CD4-positive, alpha-beta T cell treated with Interleukin-4 for 4 hours (primary cell): ENCODE data around the gene POU6F1.

Experiments used
- DNase-seq: peaks from one replicate; pipeline ENCODE4 v3.0.0-alpha.2; 2020

The POU6F1 gene

DNA sequence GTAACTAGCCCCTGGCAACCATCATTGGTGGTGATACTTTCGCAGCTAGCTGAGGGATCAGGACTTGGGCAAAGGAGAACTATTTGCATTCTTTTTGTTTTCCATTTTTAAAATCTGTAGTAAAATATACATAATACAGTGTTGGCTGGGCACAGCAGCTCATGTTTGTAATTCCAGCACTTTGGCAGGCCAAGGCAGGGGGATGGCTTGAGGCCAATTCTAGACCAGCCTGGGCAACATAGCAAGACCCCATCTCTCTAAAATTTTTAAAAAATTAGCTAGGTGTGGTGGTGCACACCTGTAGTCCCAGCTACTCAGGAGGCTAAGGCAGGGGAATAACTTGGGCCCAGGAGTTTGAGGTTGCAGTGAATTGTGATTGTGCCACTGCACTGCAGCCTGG lies 64.9 kb downstream of the POU6F1 start:
- no peak for DNase-seq

DNA sequence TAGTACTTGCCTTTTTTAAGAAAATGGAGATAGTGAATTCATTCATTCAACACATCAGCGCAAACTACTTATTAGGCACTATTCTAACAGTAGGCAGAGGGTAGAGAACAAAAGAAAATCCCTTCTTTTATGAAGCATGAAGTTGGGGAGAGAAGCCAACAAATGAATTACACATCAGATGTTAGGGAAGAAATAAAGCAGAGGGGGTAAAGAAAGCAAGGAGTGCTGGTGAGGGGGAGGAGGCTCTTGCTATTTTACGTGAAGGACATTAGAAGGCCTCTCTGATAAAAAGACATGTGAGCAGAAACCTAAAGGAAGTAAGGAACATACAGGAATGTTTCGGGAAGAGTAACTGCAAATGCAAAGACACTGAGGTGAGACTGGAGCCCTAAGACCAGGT lies 67.1 kb downstream of the POU6F1 start:
- no peak for DNase-seq

DNA sequence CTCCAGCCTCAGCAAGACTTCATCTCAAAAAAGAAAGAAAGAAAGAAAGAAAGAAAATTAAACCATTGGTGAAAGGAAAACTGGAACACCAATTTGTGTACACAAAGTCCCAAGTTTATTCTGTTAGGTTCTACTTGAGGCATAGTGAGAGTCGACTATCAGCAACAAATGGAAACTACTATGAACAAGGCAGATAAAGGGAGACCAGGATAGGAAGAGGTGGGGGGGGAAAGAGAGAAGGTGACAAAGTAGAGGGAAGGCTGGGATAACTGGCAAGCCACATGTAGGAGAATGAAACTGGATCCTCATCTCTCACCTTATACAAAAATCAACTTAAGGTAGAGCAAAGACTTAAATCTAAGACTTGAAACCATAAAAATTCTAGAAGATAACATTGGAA lies 70.6 kb downstream of the POU6F1 start:
- no peak for DNase-seq

DNA sequence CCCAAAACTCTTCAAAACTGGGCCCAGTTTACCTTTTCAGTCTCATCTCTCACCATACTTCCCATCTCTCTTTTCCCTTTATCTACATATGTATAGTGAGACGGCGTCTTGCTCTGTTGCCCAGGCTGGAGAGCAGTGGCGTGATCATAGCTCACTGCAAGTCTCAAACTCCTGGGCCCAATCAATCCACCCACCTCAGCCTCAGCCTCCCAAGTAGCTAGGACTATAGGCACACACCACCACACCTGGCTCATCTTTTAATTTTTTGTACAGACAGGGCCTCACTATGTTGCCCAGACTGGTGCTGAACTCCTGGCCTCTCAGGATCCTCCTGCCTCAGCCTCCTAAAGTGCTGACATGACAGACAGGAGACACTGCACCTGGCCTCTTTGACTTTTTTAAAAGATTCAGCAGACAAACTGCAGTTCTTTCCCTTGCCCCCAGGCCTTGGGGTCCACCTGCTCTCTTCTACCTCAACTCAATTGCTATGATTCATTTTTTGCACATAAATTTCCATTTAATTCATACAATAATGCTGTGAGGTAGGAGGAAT lies 78.5 kb downstream of the POU6F1 start:
- DNase-seq: no peak
